A549 treated with GW870086 at 1 μM for 4 hours (cell line): ENCODE data around the gene NFIA. TPM values are rescaled to one million over a fixed set of nuclear protein-coding genes. Genes with fewer than 3 reads are reported as not detected.

Source experiments
- total RNA-seq: library from RNA; stranded (reverse); fragments of 200-300 nt; extraction: Qiagen RNA extraction; gene quantifications from 5 replicates; pipeline ENCODE4 v1.2.3, GENCODE V29; 2022; ENCODE audit warnings: low read depth

The NFIA gene
- 4.3 to 9.2 TPM (median 7.7 TPM) in 5 replicates for total RNA-seq

GRCh38 chr1:61082311-61083012 is at the start of gene NFIA:
Gene NFIA, plus strand, starts transcription at chr1:61082561.

